Neural cell (in vitro differentiated cells): ENCODE data around the gene SNX32.

ENCODE experiments used
- EP300 ChIP-seq: fragments of 450-650 bp; conservative IDR thresholded peaks from 2 replicates; pipeline ENCODE4 v1.6.1; 2014; ENCODE audit warnings: antibody characterized with exemption, mild to moderate bottlenecking, moderate library complexity; ENCODE audit not compliant: poor library complexity, severe bottlenecking
- EZH2 ChIP-seq: fragments of 200-600, 300-800 bp; shearing (Covaris generic), sonication (generic); IDR thresholded peaks from 2 replicates; pipeline ENCODE4 v1.6.1; 2014; ENCODE audit warnings: antibody characterized with exemption, low read length, borderline replicate concordance, mild to moderate bottlenecking; ENCODE audit not compliant: insufficient read depth, poor library complexity, severe bottlenecking
- POLR2AphosphoS5 ChIP-seq: IDR thresholded peaks from 2 replicates; pipeline ENCODE4 v1.6.1; 2012
- RAD21 ChIP-seq: fragments of 450-650 bp; conservative IDR thresholded peaks from 2 replicates; pipeline ENCODE4 v1.6.1; 2014; ENCODE audit warnings: antibody characterized with exemption, mild to moderate bottlenecking, moderate library complexity
- TF ChIP-seq, protein P1 (sequence below): fragments of 450-650 bp; IDR thresholded peaks from 2 replicates; pipeline ENCODE4 v1.5.1; 2014; ENCODE audit warnings: antibody characterized with exemption, mild to moderate bottlenecking, moderate library complexity; ENCODE audit not compliant: poor library complexity, severe bottlenecking

DNA sequence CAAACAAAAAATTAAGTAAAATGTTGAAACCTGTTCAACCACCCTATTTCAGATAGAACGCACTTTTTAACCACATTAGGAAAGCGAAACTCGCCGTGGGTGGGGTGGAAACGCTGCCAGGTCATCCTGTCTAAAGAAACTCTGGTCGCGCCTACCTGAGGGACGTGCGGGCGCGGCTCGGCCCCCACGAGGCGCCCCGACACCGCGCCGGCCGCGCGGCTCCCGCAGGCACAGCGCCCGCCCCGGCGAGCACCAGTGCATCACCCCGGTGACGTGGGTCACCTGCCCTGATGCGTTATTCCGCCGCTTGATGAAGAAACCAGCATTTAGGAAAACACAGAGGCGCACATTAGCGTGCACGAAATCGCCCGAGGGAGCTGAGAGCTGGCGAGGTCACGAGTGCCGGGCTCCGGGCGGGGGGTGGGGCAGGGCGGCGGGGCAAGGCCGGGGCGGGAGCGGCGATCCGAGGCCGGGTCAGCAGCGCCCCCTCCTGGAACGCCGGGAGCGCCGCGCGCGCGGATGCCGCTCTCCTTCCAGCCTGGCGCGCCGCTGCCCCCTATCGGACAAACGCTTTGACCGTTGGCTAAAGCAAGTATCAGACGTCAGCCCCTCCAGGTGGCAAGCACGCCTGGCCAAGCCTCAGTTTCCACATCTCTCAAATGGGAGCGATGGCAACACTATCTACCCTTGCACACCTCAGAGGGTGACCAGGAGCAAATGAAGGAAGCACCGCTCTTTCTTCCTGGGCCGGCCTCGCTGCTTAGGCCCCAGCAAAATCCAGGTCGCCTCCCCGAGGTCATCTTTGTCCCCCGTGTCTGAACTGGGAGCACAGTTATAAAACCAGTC, 15.7 kb upstream of the SNX32 start:
- TF ChIP-seq POLR2AphosphoS5 (peak; percentile 1), EP300 (peak; percentile 26), EZH2 (no peak), RAD21 (peak; percentile 80)
- TF ChIP-seq, protein P1, sequence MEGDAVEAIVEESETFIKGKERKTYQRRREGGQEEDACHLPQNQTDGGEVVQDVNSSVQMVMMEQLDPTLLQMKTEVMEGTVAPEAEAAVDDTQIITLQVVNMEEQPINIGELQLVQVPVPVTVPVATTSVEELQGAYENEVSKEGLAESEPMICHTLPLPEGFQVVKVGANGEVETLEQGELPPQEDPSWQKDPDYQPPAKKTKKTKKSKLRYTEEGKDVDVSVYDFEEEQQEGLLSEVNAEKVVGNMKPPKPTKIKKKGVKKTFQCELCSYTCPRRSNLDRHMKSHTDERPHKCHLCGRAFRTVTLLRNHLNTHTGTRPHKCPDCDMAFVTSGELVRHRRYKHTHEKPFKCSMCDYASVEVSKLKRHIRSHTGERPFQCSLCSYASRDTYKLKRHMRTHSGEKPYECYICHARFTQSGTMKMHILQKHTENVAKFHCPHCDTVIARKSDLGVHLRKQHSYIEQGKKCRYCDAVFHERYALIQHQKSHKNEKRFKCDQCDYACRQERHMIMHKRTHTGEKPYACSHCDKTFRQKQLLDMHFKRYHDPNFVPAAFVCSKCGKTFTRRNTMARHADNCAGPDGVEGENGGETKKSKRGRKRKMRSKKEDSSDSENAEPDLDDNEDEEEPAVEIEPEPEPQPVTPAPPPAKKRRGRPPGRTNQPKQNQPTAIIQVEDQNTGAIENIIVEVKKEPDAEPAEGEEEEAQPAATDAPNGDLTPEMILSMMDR: peak; percentile 94
